PFSK-1 (cell line): ENCODE results near the gene SPATA46.

ENCODE experiments used
- FOXP2 ChIP-seq: optimal IDR thresholded peaks from 2 replicates; pipeline ENCODE3; 2011; ENCODE audit warnings: borderline replicate concordance, control low read depth, inconsistent platforms; ENCODE audit not compliant: insufficient read depth; ENCODE audit errors: extremely low read length, extremely low read depth
- POLR2AphosphoS5 ChIP-seq: IDR thresholded peaks from 2 replicates; pipeline ENCODE4 v1.6.1; 2012; ENCODE audit warnings: low read depth, mild to moderate bottlenecking, control low read depth, low read length, moderate library complexity
- SIN3A ChIP-seq: IDR thresholded peaks from 2 replicates; pipeline ENCODE4 v1.6.1; 2012; ENCODE audit warnings: mild to moderate bottlenecking, low read length, moderate library complexity, borderline replicate concordance; ENCODE audit not compliant: insufficient read depth
- TF ChIP-seq, protein P1 (sequence below), 2 experiments: IDR thresholded peaks; 2 replicates each; pipeline versions ENCODE4 v1.6.1 to v1.8.0; 2011 to 2012; ENCODE audit warnings: low read depth in 2 of 2, low read length in 2 of 2, control low read depth in 1 of 2, inconsistent platforms in 1 of 2, mild to moderate bottlenecking in 1 of 2, moderate library complexity in 1 of 2; ENCODE audit not compliant: insufficient read depth in 1 of 2

DNA sequence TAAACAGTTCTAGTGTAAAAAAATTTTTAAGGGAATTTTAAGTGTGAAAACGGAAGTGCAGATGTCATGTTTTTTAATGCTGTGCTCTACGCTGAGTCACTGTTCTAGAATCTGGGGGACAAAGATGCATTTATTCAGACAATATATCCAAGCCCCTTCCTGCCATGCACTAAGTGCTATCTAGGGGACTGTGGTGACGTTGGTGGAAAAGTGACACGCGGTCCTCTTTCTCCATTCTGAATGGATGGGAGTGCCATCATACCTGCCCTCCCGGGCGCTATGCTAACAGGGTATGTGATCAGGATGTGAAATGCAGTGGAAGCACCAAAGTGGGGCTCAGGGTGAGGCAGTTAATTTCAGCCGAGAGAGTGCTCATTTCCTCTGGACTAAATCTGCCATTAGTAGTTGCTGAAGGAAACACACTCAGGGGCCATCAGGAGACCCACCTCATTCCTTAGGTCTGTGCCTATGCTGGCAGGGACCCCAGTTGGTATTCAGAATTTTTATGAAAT, 11.5 kb upstream of the SPATA46 start:
- TF ChIP-seq, protein P1, sequence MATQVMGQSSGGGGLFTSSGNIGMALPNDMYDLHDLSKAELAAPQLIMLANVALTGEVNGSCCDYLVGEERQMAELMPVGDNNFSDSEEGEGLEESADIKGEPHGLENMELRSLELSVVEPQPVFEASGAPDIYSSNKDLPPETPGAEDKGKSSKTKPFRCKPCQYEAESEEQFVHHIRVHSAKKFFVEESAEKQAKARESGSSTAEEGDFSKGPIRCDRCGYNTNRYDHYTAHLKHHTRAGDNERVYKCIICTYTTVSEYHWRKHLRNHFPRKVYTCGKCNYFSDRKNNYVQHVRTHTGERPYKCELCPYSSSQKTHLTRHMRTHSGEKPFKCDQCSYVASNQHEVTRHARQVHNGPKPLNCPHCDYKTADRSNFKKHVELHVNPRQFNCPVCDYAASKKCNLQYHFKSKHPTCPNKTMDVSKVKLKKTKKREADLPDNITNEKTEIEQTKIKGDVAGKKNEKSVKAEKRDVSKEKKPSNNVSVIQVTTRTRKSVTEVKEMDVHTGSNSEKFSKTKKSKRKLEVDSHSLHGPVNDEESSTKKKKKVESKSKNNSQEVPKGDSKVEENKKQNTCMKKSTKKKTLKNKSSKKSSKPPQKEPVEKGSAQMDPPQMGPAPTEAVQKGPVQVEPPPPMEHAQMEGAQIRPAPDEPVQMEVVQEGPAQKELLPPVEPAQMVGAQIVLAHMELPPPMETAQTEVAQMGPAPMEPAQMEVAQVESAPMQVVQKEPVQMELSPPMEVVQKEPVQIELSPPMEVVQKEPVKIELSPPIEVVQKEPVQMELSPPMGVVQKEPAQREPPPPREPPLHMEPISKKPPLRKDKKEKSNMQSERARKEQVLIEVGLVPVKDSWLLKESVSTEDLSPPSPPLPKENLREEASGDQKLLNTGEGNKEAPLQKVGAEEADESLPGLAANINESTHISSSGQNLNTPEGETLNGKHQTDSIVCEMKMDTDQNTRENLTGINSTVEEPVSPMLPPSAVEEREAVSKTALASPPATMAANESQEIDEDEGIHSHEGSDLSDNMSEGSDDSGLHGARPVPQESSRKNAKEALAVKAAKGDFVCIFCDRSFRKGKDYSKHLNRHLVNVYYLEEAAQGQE (IDR thresholded peaks at IDR 0.05; ENCODE audit: insufficient read depth in 1 of 2, low read depth in 2 of 2, low read length in 2 of 2) = no peak
- TF ChIP-seq POLR2AphosphoS5 (no peak), FOXP2 (no peak), SIN3A (no peak)
